HUES6 (cell line): ENCODE measurements around the gene C5AR2.
"Not testable (repeated sequence)": the region's sequence is repeated elsewhere in the genome, so short reads cannot be mapped to it uniquely, and the experiment has no call there.

ENCODE experiments used
- H3K27ac ChIP-seq: 2 replicates; pipeline ENCODE4 v1.7.0; 2013; ENCODE audit warnings: low read depth, mild to moderate bottlenecking, low read length, inconsistent platforms
- H3K27me3 ChIP-seq: 2 replicates; pipeline ENCODE4 v1.6.1; 2013; ENCODE audit warnings: low read length; ENCODE audit not compliant: control insufficient read depth, insufficient read depth
- H3K36me3 ChIP-seq: 2 replicates; pipeline ENCODE4 v1.6.1; 2013; ENCODE audit warnings: low read length; ENCODE audit not compliant: control insufficient read depth, insufficient read depth
- H3K4me1 ChIP-seq: 2 replicates; pipeline ENCODE4 v1.6.1; 2013; ENCODE audit warnings: low read length; ENCODE audit not compliant: control insufficient read depth, insufficient read depth
- H3K4me3 ChIP-seq: 2 replicates; pipeline ENCODE4 v1.5.1; 2013; ENCODE audit warnings: low read depth, low read length
- H3K9ac ChIP-seq: one replicate; pipeline ENCODE4 v1.6.1; 2013; ENCODE audit warnings: mild to moderate bottlenecking, low read length
- H3K9me3 ChIP-seq: 2 replicates; pipeline ENCODE4 v1.6.1; 2013; ENCODE audit warnings: low read depth, low read length; ENCODE audit not compliant: control insufficient read depth, insufficient read depth

Gene C5AR2

DNA sequence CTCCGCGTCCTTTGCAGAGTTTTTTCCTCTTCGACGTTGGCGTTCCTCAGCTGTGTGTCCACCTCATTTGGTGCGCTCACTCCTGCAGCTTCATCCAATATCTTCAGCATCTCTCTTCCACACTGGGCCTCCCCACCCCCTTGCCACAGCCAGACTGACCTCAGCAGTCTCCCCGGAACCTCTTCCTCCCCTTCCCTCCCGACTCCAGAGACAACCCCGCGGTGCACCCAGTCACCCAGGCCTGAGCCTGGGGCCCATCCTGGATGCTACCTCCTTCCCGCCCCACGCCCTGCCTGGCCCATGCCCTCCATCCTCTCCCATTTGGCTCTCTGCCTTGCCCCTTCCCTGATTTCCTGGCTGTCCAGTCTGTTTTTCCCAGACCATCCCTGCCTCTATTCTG is 8.1 kb upstream of the C5AR2 start:
- H3K9ac ChIP-seq, result no peak overlapping the region
- no peaks in the 10 kb centered on the region for H3K27me3 ChIP-seq
- H3K4me3 ChIP-seq, result no peak overlapping the region
- H3K27ac ChIP-seq, result no peak overlapping the region
- no peaks in the 10 kb centered on the region for H3K4me1 ChIP-seq
- H3K9me3 ChIP-seq, result no peaks in the 10 kb centered on the region
- H3K36me3 ChIP-seq, result no peaks in the 10 kb centered on the region

GRCh38 chr19:47324502-47324901 is 7.5 kb upstream of the C5AR2 start:
- Histone ChIP-seq H3K27ac (no peak overlapping the region), H3K27me3 (no peaks in the 10 kb centered on the region), H3K9me3 (no peaks in the 10 kb centered on the region), H3K9ac (no peak overlapping the region), H3K36me3 (no peaks in the 10 kb centered on the region), H3K4me1 (no peaks in the 10 kb centered on the region), H3K4me3 (no peak overlapping the region)

DNA sequence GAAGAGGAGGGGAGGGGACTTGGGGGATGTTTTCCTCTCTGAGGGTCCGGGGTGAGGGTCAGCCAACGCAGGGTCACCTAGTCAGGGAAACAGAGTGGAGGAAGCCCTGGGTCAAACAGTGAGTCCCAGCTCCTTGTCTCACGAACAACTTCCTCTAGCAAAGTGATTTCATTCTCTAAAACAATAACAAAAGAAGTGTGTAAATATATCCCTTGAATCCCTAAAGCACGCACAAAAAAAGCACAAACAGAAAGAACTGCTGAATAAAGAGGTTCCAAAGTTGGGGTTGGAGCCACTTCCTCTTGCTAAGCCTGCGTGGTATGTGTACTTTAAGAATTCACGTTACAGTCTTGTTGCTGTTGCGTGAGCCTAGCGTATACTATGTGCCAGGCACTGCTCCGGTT is 1.5 kb upstream of the C5AR2 start:
- Histone ChIP-seq H3K9me3 (no peaks in the 10 kb centered on the region), H3K9ac (no peak overlapping the region)

GRCh38 chr19:47331490-47331889 is 485 bp upstream of the C5AR2 start:
- no peak overlapping the region for H3K9ac ChIP-seq

More for the DNA sequence above, 1.5 kb upstream of the C5AR2 start:
- H3K4me1 ChIP-seq, result 0 out of 2 replicates have a peak, but pooled peaks cover 3% of the 10 kb centered on the region
- no peak overlapping the region for H3K27ac ChIP-seq
- no peaks in the 10 kb centered on the region for H3K27me3 ChIP-seq
- H3K4me3 ChIP-seq, result no peak overlapping the region
- no peaks in the 10 kb centered on the region for H3K36me3 ChIP-seq

GRCh38 chr19:47336765-47337718 is 5.1 kb downstream of the C5AR2 start:
- H3K27me3 ChIP-seq, H3K27ac ChIP-seq, H3K9ac ChIP-seq, H3K9me3 ChIP-seq, H3K4me1 ChIP-seq, H3K36me3 ChIP-seq, H3K4me3 ChIP-seq: not testable (repeated sequence)

More at GRCh38 chr19:47331490-47331889, 485 bp upstream of the C5AR2 start:
- Histone ChIP-seq H3K27ac (no peak overlapping the region), H3K9me3 (no peaks in the 10 kb centered on the region), H3K36me3 (no peaks in the 10 kb centered on the region), H3K4me1 (0 out of 2 replicates have a peak, but pooled peaks cover 3% of the 10 kb centered on the region), H3K4me3 (no peak overlapping the region), H3K27me3 (no peaks in the 10 kb centered on the region)

DNA sequence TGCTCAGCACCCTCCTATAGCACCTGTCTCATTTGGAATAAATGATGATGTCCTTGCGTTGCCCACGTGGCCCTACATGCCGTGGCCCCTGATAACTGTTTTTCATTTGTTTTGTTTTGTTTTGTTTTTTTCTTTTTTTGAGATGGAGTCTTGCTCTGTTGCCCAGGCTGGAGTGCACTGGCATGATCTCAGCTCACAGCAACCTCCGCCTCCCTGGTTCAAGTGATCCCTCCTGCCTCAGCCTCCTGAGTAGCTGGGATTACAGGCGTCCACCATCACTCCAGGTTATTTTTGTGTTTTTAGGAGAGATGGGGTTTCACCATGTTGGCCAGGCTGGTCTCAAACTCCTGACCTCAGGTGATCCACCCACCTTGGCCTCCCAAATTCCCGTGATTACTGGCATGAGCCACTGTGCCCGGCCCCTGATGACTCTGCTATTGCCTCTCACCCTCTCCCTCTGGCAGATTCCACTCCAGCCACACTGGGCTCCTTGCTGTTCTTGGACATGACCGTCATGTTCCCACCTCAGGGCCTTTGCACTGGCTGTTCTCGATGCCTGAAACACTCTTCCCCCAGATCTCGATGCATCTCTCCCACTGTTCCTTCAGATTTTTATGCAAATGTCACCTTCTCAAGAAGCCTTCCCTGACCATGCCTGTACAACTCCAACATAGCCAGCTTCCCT is 7.4 kb downstream of the C5AR2 start:
- no peaks in the 10 kb centered on the region for H3K27me3 ChIP-seq
- H3K4me1 ChIP-seq, result no peaks in the 10 kb centered on the region
- no peaks in the 10 kb centered on the region for H3K36me3 ChIP-seq
- H3K9ac ChIP-seq, result no peak overlapping the region
- no peak overlapping the region for H3K4me3 ChIP-seq
- no peaks in the 10 kb centered on the region for H3K9me3 ChIP-seq
- no peak overlapping the region for H3K27ac ChIP-seq

GRCh38 chr19:47340477-47341208 is 8.7 kb downstream of the C5AR2 start:
- H3K36me3 ChIP-seq, result no peaks in the 10 kb centered on the region
- no peaks in the 10 kb centered on the region for H3K9me3 ChIP-seq
- no peak overlapping the region for H3K27ac ChIP-seq
- H3K27me3 ChIP-seq, result no peaks in the 10 kb centered on the region
- no peak overlapping the region for H3K4me3 ChIP-seq
- no peak overlapping the region for H3K9ac ChIP-seq
- H3K4me1 ChIP-seq, result no peaks in the 10 kb centered on the region

DNA sequence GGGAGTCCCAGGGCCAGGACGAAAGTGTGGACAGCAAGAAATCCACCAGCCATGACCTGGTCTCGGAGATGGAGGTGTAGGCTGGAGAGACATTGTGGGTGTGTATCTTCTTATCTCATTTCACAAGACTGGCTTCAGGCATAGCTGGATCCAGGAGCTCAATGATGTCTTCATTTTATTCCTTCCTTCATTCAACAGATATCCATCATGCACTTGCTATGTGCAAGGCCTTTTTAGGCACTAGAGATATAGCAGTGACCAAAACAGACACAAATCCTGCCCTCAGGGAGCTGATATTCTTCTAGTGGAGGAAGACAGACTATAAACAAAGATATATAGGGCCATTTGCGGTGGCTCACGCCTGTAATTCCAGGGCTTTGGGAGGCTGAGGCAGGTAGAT is 9.8 kb downstream of the C5AR2 start:
- Histone ChIP-seq H3K9me3 (no peaks in the 10 kb centered on the region), H3K4me1 (no peaks in the 10 kb centered on the region), H3K36me3 (no peaks in the 10 kb centered on the region), H3K27ac (no peak overlapping the region), H3K9ac (no peak overlapping the region), H3K27me3 (no peaks in the 10 kb centered on the region), H3K4me3 (no peak overlapping the region)

DNA sequence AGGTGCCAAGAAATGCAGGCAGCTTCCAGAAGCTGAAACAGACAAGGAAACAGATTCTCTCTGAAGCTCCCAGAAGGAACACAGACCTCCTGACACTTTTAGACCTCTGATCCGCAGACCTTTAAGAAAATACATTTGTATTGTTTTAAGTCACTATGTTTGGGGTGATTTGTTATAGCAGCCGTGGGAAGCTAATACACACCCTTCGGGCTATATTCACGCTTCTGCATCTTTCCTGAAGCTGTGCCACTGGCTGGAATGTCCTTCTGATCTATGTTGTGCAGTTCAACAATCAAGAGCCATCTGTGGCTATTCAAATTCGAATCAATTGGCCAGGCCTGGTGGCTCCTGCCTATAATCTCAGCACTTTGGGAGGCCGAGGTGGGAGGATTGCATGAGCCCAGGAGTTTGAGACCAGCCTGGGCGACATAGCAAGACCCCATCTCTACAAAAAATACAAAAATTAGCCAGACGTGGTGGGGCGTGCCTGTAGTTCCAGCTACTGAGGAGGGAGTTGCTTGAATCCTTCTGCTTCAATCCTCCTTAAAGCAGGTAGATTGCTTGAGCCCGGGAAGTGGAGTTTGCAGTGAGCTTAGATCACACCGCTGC is 11.3 kb downstream of the C5AR2 start:
- no peaks in the 10 kb centered on the region; the same call in 1 of the 2 replicates for H3K27me3 ChIP-seq
- no peaks in the 10 kb centered on the region for H3K36me3 ChIP-seq
- no peaks in the 10 kb centered on the region for H3K4me1 ChIP-seq
- no peak overlapping the region for H3K4me3 ChIP-seq
- no peaks in the 10 kb centered on the region for H3K9me3 ChIP-seq
- no peak overlapping the region for H3K27ac ChIP-seq
- H3K9ac ChIP-seq, result no peak overlapping the region

GRCh38 chr19:47344425-47344824 is 12.4 kb downstream of the C5AR2 start:
- no peaks in the 10 kb centered on the region for H3K36me3 ChIP-seq
- H3K9ac ChIP-seq, result no peak overlapping the region

More at GRCh38 chr19:47344425-47344824, 12.4 kb downstream of the C5AR2 start:
- H3K4me1 ChIP-seq, result 0 out of 2 replicates have a peak, but pooled peaks cover 3% of the 10 kb centered on the region
- no peaks in the 10 kb centered on the region for H3K9me3 ChIP-seq
- H3K4me3 ChIP-seq, result no peak overlapping the region
- H3K27ac ChIP-seq, result no peak overlapping the region
- H3K27me3 ChIP-seq, result no peaks in the 10 kb centered on the region; the same call in 1 of the 2 replicates
